Measurements from ENCODE around the gene BRIX1.

BRIX1 gene

GRCh38 chr5:34881246-34881645, 34.3 kb upstream of the BRIX1 start:
- TF ChIP-seq CTCF (IDR thresholded peaks at IDR 0.05; ENCODE audit: insufficient read depth, low read length, poor library complexity, severe bottlenecking) (no peak), EZH2phosphoT487 (conservative IDR thresholded peaks at IDR 0.05; ENCODE audit: low read length) (no peak)
- H3K9me2 ChIP-seq (replicated peaks; ENCODE audit: insufficient read depth, low read length), result no peaks in the 10 kb centered on the region
- H3K9me3 ChIP-seq (ENCODE audit: insufficient read depth, low read length), result no peaks in the 10 kb centered on the region
- H4K20me1 ChIP-seq (ENCODE audit: low read depth, low read length), result no peaks in the 10 kb centered on the region
- H3K9ac ChIP-seq (ENCODE audit: low read length), result no peak overlapping the region
- no peak overlapping the region for H3K4me3 ChIP-seq (ENCODE audit: insufficient read depth, low read length, poor library complexity, severe bottlenecking)
- no peak overlapping the region for H3K27ac ChIP-seq (ENCODE audit: low read depth, low read length)
- H3K27me3 ChIP-seq (ENCODE audit: low read length), result no peaks in the 10 kb centered on the region
- no peaks in the 10 kb centered on the region for H3K79me2 ChIP-seq (ENCODE audit: insufficient read depth, low read length)
- no peak overlapping the region for H2AFZ ChIP-seq (ENCODE audit: low read depth, low read length, severe bottlenecking)
- no peaks in the 10 kb centered on the region for H3K36me3 ChIP-seq (ENCODE audit: low read length)
- H3K4me2 ChIP-seq (ENCODE audit: low read depth, low read length, poor library complexity, severe bottlenecking), result no peak overlapping the region
- H3F3A ChIP-seq (ENCODE audit: insufficient read depth), result no peaks in the 10 kb centered on the region

DNA sequence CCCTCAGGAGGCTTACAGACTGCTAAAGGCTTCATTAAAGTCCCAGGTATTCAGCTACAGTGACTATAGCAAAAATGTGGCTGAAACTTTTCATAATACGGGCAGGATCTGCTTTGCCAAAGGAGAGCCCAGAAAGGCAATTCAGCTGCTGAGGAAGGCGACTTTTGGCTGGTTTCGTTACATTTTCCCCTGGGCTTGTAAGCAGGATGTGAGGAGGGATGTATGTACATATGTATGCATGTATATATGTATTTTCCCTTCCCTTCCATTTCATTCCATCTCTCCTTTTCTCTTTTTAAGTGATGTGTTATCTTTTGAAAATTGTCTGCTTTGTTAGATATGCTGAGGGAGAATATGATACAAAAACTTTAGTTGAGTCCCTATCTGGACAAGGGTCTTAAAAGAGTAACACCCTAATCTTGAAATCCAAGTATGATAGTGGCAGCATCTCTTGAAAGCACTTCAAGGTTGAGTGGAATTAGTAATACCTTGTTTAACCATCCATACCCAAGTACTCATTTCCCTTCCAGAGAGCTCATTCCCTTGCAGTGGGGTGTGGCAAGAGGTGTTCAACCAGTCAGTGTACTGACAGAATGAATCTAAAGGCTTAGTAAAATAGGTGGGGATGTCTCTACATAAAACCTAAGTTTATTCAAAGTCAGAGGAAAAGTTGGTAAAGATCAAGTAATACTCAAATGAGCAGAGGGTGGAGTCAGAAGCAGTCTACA, 29.0 kb upstream of the BRIX1 start:
- no peaks in the 10 kb centered on the region for H3F3A ChIP-seq (ENCODE audit: insufficient read depth)
- H3K79me2 ChIP-seq (ENCODE audit: insufficient read depth, low read length), result no peaks in the 10 kb centered on the region
- H4K20me1 ChIP-seq (ENCODE audit: low read depth, low read length), result no peaks in the 10 kb centered on the region
- H3K27me3 ChIP-seq (ENCODE audit: low read length), result no peaks in the 10 kb centered on the region
- H3K9ac ChIP-seq (ENCODE audit: low read length), result no peak overlapping the region
- no peak overlapping the region for H3K27ac ChIP-seq (ENCODE audit: low read depth, low read length)
- no peaks in the 10 kb centered on the region for H3K36me3 ChIP-seq (ENCODE audit: low read length)
- H3K9me2 ChIP-seq (replicated peaks; ENCODE audit: insufficient read depth, low read length), result no peaks in the 10 kb centered on the region
- no peaks in the 10 kb centered on the region for H3K9me3 ChIP-seq (ENCODE audit: insufficient read depth, low read length)
- H3K4me3 ChIP-seq (ENCODE audit: insufficient read depth, low read length, poor library complexity, severe bottlenecking), result no peak overlapping the region
- TF ChIP-seq CTCF (IDR thresholded peaks at IDR 0.05; ENCODE audit: insufficient read depth, low read length, poor library complexity, severe bottlenecking), result no peak
- no peak for TF ChIP-seq EZH2phosphoT487 (conservative IDR thresholded peaks at IDR 0.05; ENCODE audit: low read length)
- H3K4me2 ChIP-seq (ENCODE audit: low read depth, low read length, poor library complexity, severe bottlenecking), result no peak overlapping the region
- H2AFZ ChIP-seq (ENCODE audit: low read depth, low read length, severe bottlenecking), result no peak overlapping the region

DNA sequence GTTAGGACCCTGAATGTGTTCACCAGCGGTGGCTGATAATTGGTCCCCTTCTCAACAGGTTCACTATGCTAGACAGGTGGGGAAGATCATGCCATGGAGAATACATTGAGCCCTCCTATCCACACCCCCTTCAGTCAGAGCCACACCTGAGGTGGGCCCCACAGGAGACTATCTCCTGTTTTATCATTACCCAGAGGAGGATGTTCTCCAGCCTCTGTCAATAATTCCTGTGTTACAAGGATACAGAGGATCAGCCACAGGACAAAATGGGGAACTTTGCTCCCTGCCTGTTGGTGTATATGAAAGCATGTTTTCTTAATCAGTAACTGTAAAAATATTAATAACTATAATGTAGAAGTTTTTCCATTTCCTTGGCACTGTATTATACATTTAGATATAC, 26.1 kb upstream of the BRIX1 start:
- Histone ChIP-seq H3K4me2 (ENCODE audit: low read depth, low read length, poor library complexity, severe bottlenecking) (no peak overlapping the region), H3K27me3 (ENCODE audit: low read length) (no peaks in the 10 kb centered on the region), H3K4me3 (ENCODE audit: insufficient read depth, low read length, poor library complexity, severe bottlenecking) (no peak overlapping the region), H3K36me3 (ENCODE audit: low read length) (no peaks in the 10 kb centered on the region), H4K20me1 (ENCODE audit: low read depth, low read length) (no peaks in the 10 kb centered on the region), H3K9me2 (replicated peaks; ENCODE audit: insufficient read depth, low read length) (no peaks in the 10 kb centered on the region), H3K27ac (ENCODE audit: low read depth, low read length) (no peak overlapping the region), H3K9ac (ENCODE audit: low read length) (no peak overlapping the region), H3K9me3 (ENCODE audit: insufficient read depth, low read length) (no peaks in the 10 kb centered on the region), H3K79me2 (ENCODE audit: insufficient read depth, low read length) (no peaks in the 10 kb centered on the region), H3F3A (ENCODE audit: insufficient read depth) (no peaks in the 10 kb centered on the region), H2AFZ (ENCODE audit: low read depth, low read length, severe bottlenecking) (no peak overlapping the region)
- TF ChIP-seq CTCF (IDR thresholded peaks at IDR 0.05; ENCODE audit: insufficient read depth, low read length, poor library complexity, severe bottlenecking) (no peak), EZH2phosphoT487 (conservative IDR thresholded peaks at IDR 0.05; ENCODE audit: low read length) (no peak)

All from SU-DHL-6 (cell line).